ENCODE data around the gene ZNF569.
"Not testable (repeated sequence)": the region's sequence is repeated elsewhere in the genome, so short reads cannot be mapped to it uniquely, and the experiment has no call there.

Gene ZNF569

GRCh38 chr19:37466798-37467607, at the start of gene ZNF569:
ZNF569 (minus strand) TSS chr19:37467444; CDS start chr19:37444921, 22,523 bp downstream.
- peak; percentile 76 for DNase-seq (ENCODE audit: low read depth, low spot score)

DNA sequence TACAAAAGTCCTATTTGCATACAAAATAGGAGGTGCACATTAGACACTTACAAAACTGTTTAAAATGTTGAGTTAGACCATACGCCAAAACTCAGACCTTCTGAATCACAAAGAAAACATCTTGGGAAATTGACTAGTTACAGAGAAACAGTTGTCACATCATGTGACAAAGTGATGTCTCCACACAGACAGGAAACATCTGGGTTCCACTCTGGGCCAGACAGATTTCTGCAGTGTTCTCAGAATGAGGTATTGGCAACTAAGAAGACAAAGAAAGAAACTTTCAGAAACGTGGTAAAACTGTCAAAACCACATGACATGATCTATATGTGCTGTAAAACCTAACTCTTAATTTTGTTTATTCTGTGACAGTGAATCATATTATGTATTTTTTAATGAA, 46.2 kb upstream of the ZNF569 start:
- DNase-seq (ENCODE audit: low read depth, low spot score), result no peak

DNA sequence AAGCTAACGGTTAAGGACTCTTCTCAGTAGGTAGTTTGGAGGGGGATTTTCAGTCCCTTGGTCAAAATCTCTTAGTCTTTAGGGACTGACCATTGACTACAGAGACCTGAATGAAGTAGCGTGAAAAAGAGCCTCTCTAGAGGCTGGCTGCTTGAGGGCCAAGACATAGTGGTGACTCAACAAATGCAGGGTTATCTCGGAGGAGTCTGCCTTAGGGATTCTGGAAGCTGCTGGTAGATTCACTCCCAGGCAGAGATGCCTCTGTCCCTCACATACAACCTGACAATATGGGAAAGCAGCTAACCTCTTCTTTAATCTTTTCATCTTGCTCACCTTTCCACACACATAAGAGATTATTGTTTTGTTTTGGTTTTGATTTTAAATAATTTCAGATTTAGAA, 44.6 kb upstream of the ZNF569 start:
- no peak for DNase-seq (ENCODE audit: low read depth, low spot score)

- no peak for DNase-seq (ENCODE audit: low read depth, low spot score)
Measured at GRCh38 chr19:37511186-37511585, 43.9 kb upstream of the ZNF569 start.

DNA sequence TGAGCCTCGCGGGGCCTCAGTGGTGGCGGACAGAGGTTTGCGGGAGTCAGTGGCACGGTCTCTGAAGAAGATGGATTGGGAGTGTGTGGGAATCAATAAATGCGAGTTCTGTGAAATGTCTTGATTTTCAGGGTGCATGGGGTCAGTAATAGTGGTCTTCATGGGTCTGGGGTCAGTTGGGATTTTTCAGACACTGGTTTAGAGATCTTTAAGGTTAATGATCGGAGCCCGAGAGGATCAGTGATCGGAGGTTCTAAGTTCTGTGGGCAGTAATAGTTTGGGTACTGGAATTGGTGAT, 39.9 kb upstream of the ZNF569 start:
- no peak for DNase-seq (ENCODE audit: low read depth, low spot score)

GRCh38 chr19:37506387-37507166, 39.3 kb upstream of the ZNF569 start, which contains the start of gene ZNF793:
ZNF793 (plus strand) TSS chr19:37506939; CDS start chr19:37523440, 16,501 bp downstream.
- DNase-seq (ENCODE audit: low read depth, low spot score), result peak; percentile 22

DNA sequence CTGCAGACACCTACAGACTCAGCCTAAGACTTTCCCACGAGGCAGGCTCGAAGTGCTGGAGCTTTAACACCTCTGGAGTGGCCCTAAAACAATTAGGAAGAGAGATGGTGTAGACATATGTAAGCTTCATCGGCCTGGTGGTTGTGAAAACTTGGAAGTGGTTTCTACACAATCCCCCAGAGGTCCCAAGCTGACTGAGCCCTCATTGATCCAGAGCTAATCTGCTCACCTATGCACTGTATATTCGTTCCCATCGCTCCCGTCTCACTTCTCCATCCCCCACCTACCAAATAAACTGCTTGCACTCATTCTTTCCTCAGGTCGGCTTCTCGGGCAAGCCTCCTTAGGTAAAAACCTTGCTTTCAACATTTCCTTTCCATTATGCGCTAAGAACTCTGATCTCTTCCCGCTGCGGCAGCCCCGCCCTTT, 38.7 kb upstream of the ZNF569 start:
- no peak for DNase-seq (ENCODE audit: low read depth, low spot score)

DNA sequence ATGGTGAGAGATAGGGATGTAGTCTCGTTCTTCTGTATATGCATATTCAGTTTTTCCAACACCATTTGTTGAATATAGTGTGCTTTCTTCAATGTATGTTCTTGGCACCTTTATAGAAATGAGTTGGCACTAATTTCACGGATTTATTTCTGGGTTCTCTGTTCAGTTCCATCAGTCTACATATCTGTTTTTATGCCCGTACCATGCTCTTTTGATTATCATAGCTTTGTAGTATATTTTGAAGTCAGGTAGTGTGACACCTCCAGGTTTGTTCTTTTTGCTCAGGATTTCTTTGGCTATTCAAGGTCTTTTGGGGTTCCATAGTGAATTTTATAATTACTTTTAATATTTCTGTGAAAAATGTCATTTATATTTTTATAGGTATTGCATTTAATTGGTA, 25.0 kb upstream of the ZNF569 start:
- DNase-seq (ENCODE audit: low read depth, low spot score), result no peak

- DNase-seq (ENCODE audit: low read depth, low spot score), result no peak
Measured at GRCh38 chr19:37484406-37485168, 17.3 kb upstream of the ZNF569 start.

GRCh38 chr19:37472165-37472564, 4.9 kb upstream of the ZNF569 start:
- DNase-seq (ENCODE audit: low read depth, low spot score), result no peak

DNA sequence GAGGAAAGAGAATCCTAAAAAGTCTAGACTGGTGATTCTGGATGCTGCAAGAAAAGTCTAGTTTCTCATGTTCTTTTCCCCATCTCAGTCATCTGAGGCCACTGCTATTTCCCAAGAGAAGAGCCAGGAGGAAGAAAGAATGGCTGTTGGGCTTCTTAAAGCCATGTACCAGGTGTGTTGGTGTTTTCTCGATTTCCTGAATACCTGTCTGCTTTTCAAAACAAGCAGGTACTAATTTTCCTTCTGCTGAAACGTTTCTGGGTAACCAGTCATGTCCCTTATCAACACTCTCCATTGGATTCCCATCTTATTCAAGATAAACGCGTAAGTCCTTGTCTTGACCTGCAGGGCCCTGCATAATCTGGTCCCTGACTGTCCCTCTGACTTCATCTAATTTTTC, 3.0 kb upstream of the ZNF569 start:
- DNase-seq (ENCODE audit: low read depth, low spot score), result no peak

- peak; percentile 62 for DNase-seq (ENCODE audit: low read depth, low spot score)
Measured at GRCh38 chr19:37468961-37469777, 1.9 kb upstream of the ZNF569 start, which contains the start of gene ZNF570. ZNF570 (plus strand) TSS chr19:37469356; CDS start chr19:37470355, 999 bp downstream.

DNA sequence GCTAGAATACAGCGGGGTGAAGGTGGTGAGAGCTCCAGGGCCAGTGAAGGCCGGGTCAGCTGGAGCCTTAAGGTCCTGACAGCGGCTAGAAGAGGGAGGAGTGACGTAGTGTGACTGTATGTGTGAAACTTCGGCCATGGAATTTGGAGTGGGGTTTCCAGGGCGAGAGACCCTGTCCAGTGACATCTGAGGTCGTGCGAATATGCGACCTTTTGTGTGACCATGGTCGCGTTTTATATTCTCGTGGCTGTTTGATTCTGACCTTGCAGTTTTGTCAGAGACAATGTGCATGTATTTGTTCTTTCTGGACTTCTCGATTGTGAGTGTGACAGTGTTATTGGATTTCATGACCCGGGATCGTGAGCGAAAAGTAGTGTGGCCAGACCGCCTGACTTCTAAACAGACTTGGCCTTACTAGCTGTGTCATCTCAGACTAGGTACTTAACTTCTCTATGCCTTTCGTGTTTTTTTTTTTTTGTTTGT, 405 bp upstream of the ZNF569 start:
- peak; percentile 0 for DNase-seq (ENCODE audit: low read depth, low spot score)

DNA sequence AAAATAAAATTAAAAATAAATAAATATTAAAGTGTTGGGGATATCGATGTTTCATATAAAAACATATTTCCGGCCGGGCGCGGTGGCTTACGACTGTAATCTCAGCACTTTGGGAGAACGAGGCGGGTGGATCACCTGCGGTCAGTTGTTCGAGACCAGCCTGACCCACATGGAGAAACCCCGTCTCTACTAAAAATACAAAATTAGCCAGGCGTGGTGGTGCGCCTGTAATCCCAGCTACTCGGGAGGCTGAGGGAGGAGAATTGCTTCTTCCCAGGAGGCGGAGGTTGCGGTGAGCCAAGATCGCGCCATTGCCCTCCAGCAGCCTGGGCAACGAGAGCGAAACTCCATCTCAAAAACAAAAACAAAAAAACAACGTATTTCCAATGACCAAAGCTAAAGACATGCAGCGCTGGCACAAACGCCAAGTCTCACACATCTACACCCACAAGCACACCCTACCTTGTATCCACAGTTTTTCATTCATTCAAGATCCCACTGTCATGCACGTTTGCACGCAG, 907 bp downstream of the ZNF569 start:
- no peak for DNase-seq (ENCODE audit: low read depth, low spot score)

- no peak for DNase-seq (ENCODE audit: low read depth, low spot score)
Measured at GRCh38 chr19:37452500-37453245, 14.6 kb downstream of the ZNF569 start.

DNA sequence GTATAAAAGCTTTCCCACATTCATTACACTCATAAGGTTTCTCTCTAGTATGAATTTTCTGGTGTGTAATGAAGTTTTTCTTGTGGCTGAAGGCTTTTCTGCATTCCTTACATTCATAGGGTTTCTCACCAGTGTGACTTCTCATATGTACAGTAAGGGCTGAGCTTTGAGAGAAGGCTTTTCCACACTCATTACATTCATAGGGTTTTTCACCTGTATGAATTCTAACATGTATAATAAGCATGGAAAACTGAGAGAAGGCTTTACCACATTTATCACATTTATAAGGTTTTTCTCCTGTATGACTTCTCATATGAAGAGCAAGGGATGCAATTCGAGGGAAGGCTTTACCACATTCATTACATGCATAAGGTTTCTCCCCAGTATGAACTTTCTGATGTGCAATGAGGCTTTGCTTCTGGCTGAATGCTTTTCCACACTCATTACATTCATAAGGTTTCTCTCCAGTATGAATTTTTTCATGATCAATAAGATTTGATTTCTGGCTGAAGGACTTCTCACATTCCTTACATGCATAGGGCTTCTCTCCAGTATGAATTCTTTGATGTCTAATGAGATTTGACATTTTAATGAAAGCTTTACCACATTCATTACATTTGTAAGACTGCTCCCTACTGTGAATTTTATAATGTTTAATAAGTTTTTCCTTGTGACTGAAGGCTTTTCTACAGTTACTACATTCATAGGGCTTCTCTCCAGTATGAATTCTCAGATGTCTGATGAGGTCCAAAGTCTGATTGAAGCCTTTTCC, 53.7 kb downstream of the ZNF569 start:
- no peak for DNase-seq (ENCODE audit: low read depth, low spot score)

DNA sequence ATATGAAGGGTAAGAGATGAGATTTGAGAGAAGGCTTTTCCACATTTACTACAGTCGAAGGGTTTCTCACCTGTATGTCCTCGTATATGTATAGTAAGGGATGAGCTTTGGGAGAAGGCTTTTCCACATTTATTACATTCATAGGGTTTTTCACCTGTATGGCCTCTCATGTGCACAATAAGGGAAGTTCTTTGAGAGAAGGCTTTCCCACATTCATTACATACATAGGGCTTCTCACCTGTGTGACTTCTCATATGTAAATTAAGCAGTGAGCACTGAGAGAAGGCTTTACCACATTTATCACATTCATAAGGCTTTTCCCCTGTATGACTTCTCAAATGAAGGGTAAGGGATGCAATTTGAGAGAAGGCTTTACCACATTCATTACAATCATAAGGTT, 54.5 kb downstream of the ZNF569 start:
- DNase-seq (ENCODE audit: low read depth, low spot score), result no peak

- DNase-seq (ENCODE audit: low read depth, low spot score), result not testable (repeated sequence)
Measured at GRCh38 chr19:37406140-37406846, 61.0 kb downstream of the ZNF569 start.

DNA sequence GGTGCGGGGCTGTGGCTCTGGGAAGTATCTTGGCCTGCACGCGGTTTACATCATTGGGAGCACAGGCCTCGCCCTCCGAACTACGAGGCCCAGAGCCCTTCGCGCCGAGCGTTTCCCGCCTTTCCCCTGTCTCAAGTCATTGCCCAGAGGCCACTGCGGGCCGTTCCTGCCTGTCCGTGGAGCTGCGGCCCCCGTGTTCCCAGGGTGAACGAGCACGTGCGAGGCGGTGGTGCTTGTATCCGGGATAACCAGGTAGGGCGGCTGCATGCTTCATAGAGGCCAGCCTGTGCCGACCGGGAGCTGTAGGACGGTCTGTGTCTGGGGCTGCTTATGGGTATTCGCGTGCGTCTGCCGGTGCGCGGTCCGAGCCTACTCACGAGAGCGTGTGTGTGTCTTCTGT, 63.8 kb downstream of the ZNF569 start:
- no peak for DNase-seq (ENCODE audit: low read depth, low spot score)
